Vagina (tissue), 2 donors: ENCODE data around the gene GALNT17.

Experiments used
- POLR2AphosphoS5 ChIP-seq, 2 donors: sonication (generic); formaldehyde crosslinking; IDR thresholded peaks; one replicate each; pipeline ENCODE4 v1.9.0; 2017; ENCODE audit warnings: antibody characterized with exemption in 2 of 2, mild to moderate bottlenecking in 2 of 2, low read depth in 1 of 2; ENCODE audit not compliant: insufficient read depth in 1 of 2
- TF ChIP-seq, protein P1 (sequence below), 3 experiments: fragments of 450-650 bp in 2 of 3; fragments of 200-600 bp in 1 of 3; sonication (generic) in 1 of 3; IDR thresholded peaks; one replicate each; pipeline ENCODE4 v1.5.1; 2017 to 2019; ENCODE audit warnings: antibody characterized with exemption in 3 of 3, mild to moderate bottlenecking in 2 of 3, moderate library complexity in 2 of 3

- TF ChIP-seq, protein P1, sequence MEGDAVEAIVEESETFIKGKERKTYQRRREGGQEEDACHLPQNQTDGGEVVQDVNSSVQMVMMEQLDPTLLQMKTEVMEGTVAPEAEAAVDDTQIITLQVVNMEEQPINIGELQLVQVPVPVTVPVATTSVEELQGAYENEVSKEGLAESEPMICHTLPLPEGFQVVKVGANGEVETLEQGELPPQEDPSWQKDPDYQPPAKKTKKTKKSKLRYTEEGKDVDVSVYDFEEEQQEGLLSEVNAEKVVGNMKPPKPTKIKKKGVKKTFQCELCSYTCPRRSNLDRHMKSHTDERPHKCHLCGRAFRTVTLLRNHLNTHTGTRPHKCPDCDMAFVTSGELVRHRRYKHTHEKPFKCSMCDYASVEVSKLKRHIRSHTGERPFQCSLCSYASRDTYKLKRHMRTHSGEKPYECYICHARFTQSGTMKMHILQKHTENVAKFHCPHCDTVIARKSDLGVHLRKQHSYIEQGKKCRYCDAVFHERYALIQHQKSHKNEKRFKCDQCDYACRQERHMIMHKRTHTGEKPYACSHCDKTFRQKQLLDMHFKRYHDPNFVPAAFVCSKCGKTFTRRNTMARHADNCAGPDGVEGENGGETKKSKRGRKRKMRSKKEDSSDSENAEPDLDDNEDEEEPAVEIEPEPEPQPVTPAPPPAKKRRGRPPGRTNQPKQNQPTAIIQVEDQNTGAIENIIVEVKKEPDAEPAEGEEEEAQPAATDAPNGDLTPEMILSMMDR (IDR thresholded peaks at IDR 0.05), result no peak
- TF ChIP-seq POLR2AphosphoS5 (IDR thresholded peaks at IDR 0.05; ENCODE audit: insufficient read depth in 1 of 2, low read depth in 1 of 2), result no peak
These were observed 169.2 kb downstream of the GALNT17 start for GRCh38 chr7:71301167-71301566.
